Caco-2 (cell line): Measurements from ENCODE around the gene GGA1. TPM values are rescaled to one million over a fixed set of nuclear protein-coding genes. Genes with fewer than 3 reads are reported as not detected.

ENCODE experiments used
- BruUV-seq: library from RNA; stranded (reverse); fragments of 400-500 nt; replicated peaks from 2 replicates; lab custom pipeline; 2021; lab: Mats Ljungman, UMichigan
- CTCF ChIA-PET: fragments of 300-600 bp; sonication (Branson Sonifier 250); formaldehyde crosslinking; loops from one replicate; lab custom pipeline; 2022; ENCODE audit warnings: antibody characterized with exemption; lab: Charles Lee
- POLR2A ChIA-PET: fragments of 300-600 bp; sonication (Branson Sonifier 250); formaldehyde crosslinking; loops from one replicate; lab custom pipeline; 2022; ENCODE audit warnings: antibody characterized with exemption; lab: Charles Lee
- DNase-seq, 2 experiments: peaks; one replicate each; pipeline versions ENCODE4 v3.0.0 to v3.0.0-alpha.2; 2020 to 2022
- H3K27me3 ChIP-seq: replicated peaks from 2 replicates; pipeline ENCODE4 v1.6.0; 2011; ENCODE audit warnings: low read length; ENCODE audit not compliant: control insufficient read depth, insufficient read depth
- H3K36me3 ChIP-seq: 2 replicates; pipeline ENCODE4 v1.5.1; 2011; ENCODE audit warnings: low read length; ENCODE audit not compliant: control insufficient read depth, insufficient read depth
- H3K4me1 ChIP-seq: fragments of 250-450 bp; sonication (Bioruptor Pico); 2 replicates; pipeline ENCODE4 v1.5.1; 2020; ENCODE audit warnings: mild to moderate bottlenecking
- H3K4me3 ChIP-seq: 2 replicates; pipeline ENCODE4 v1.5.1; 2011; ENCODE audit warnings: low read depth, mild to moderate bottlenecking, control low read depth, low read length
- H3K9me3 ChIP-seq: fragments of 250-450 bp; sonication (Bioruptor Pico); 2 replicates; pipeline ENCODE4 v1.5.1; 2020; ENCODE audit warnings: mild to moderate bottlenecking, moderate library complexity
- H3K27ac Mint-ChIP-seq: one replicate; pipeline ENCODE4 v1.8.0; 2022; ENCODE audit warnings: mixed read lengths; ENCODE audit not compliant: unreplicated experiment
- H3K27me3 Mint-ChIP-seq: one replicate; pipeline ENCODE4 v1.8.0; 2022; ENCODE audit warnings: mixed read lengths; ENCODE audit not compliant: insufficient read depth, unreplicated experiment
- H3K36me3 Mint-ChIP-seq: one replicate; pipeline ENCODE4 v1.8.0; 2022; ENCODE audit warnings: mild to moderate bottlenecking, mixed read lengths; ENCODE audit not compliant: insufficient read depth, unreplicated experiment
- H3K4me1 Mint-ChIP-seq: one replicate; pipeline ENCODE4 v1.8.0; 2022; ENCODE audit warnings: low read depth, mixed read lengths; ENCODE audit not compliant: unreplicated experiment
- H3K4me3 Mint-ChIP-seq: one replicate; pipeline ENCODE4 v1.8.0; 2022; ENCODE audit warnings: mild to moderate bottlenecking, moderate library complexity, mixed read lengths; ENCODE audit not compliant: unreplicated experiment
- H3K9me3 Mint-ChIP-seq: one replicate; pipeline ENCODE4 v1.8.0; 2022; ENCODE audit warnings: mixed read lengths; ENCODE audit not compliant: unreplicated experiment
- intact Hi-C: fragments of 100-400 bp; cut with micrococcal nuclease; formaldehyde crosslinking; loops from one replicate; pipeline ENCODE4 v1.10.0; 2022; ENCODE audit not compliant: unreplicated experiment
- total RNA-seq: library from RNA; stranded (reverse); gene quantifications from 2 replicates; pipeline ENCODE4 v1.2.3, GENCODE V29; 2022
- TF ChIP-seq, protein P1 (sequence below), 2 experiments: fragments of 200-600 bp in 1 of 2; IDR thresholded peaks; 1 replicate in 1 of 2; 2 replicates in 1 of 2; pipeline versions ENCODE4 v1.5.1 to v1.8.0; 2011 to 2022; ENCODE audit warnings: antibody characterized with exemption in 1 of 2, control low read depth in 1 of 2, inconsistent platforms in 1 of 2, low read depth in 1 of 2, low read length in 1 of 2, mild to moderate bottlenecking in 1 of 2, moderate library complexity in 1 of 2; ENCODE audit not compliant: insufficient read depth in 1 of 2, severe bottlenecking in 1 of 2, unreplicated experiment in 1 of 2

GGA1 gene
- total RNA-seq, 1 experiment from 2014 or later = 65.7 TPM

DNA sequence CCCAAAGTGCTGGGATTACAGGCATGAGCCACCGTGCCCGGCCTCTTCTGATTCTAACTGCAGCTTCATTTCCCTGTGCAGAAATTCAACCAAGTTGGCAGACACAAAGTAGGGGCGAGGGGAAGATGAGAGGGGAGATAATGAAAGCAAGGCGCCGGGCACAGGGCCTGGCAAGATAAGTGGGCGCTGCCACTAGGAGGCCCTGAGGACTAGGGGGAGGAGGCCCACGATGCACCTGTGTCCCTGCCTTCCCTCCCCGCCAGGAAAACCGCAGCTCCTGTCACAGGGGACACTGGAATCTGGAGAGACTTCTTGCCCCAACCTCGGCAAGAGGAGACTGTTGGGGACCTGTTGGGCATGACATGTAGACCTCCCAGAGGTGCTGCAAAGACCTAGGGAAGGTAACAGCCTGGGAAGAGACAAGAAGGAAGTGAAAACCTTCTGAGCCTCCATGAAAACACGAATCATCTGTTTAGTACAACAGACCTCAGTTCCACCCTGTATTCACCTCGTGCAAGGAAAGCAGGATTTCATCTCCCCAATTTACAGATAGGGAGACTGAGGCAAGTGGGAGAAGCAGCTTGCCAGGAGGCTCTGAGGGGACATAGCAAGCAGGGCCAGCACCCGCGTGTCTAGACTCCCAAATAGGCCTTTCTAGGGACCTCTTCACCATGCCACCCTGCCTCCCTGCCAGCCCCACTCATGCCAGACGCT, 63.7 kb downstream of the GGA1 start:
- no peaks in the 10 kb centered on the region for H3K27me3 ChIP-seq
- H3K4me1 ChIP-seq = peaks cover 9% of the 10 kb centered on the region; the same call in 1 of the 2 replicates
- DNase-seq = no peak
- no peak overlapping the region for H3K4me3 ChIP-seq
- no peaks in the 10 kb centered on the region for H3K9me3 Mint-ChIP-seq
- no peaks in the 10 kb centered on the region for H3K9me3 ChIP-seq
- H3K27ac Mint-ChIP-seq = no peak overlapping the region
- BruUV-seq = no TSS peak
- TF ChIP-seq, protein P1, sequence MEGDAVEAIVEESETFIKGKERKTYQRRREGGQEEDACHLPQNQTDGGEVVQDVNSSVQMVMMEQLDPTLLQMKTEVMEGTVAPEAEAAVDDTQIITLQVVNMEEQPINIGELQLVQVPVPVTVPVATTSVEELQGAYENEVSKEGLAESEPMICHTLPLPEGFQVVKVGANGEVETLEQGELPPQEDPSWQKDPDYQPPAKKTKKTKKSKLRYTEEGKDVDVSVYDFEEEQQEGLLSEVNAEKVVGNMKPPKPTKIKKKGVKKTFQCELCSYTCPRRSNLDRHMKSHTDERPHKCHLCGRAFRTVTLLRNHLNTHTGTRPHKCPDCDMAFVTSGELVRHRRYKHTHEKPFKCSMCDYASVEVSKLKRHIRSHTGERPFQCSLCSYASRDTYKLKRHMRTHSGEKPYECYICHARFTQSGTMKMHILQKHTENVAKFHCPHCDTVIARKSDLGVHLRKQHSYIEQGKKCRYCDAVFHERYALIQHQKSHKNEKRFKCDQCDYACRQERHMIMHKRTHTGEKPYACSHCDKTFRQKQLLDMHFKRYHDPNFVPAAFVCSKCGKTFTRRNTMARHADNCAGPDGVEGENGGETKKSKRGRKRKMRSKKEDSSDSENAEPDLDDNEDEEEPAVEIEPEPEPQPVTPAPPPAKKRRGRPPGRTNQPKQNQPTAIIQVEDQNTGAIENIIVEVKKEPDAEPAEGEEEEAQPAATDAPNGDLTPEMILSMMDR (IDR thresholded peaks at IDR 0.05; ENCODE audit: insufficient read depth in 1 of 2, low read depth in 1 of 2, low read length in 1 of 2, severe bottlenecking in 1 of 2, unreplicated experiment in 1 of 2) = no peak
- ChIA-PET CTCF (no interaction called here), POLR2A (no interaction called here)
- H3K27me3 Mint-ChIP-seq = no peaks in the 10 kb centered on the region
- no peak overlapping the region for H3K4me3 Mint-ChIP-seq
- intact Hi-C loops = no loop called here
- no peaks in the 10 kb centered on the region for H3K36me3 ChIP-seq
- H3K36me3 Mint-ChIP-seq = peaks cover 17% of the 10 kb centered on the region
- H3K4me1 Mint-ChIP-seq = peaks cover 7% of the 10 kb centered on the region

- CTCF ChIA-PET = no interaction called here
- H3K4me1 Mint-ChIP-seq = peaks cover 7% of the 10 kb centered on the region
Observed at GRCh38 chr22:37672920-37673455, 64.4 kb downstream of the GGA1 start.

DNA sequence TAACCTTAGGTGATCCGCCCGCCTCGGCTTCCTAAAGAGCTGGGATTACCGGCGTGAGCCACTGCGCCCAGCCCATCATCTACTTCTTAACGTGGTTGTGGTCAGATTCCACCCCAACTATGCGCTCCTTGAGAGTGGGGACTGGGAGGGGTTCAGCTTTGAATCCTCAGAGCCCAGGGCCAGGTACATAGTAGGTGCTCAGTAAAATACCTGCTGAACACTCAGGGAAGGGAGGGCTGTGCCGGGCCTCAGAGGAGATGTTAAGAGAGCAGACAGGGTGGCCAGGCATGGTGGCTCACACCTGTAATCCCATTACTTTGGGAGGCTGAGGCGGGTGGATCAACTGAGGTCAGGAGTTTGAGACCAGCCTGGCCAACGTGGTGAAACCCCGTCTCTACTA, 65.6 kb downstream of the GGA1 start:
- no peaks in the 10 kb centered on the region for H3K9me3 Mint-ChIP-seq
- Histone ChIP-seq H3K9me3 (no peaks in the 10 kb centered on the region), H3K4me1 (peaks cover 9% of the 10 kb centered on the region; the same call in 1 of the 2 replicates), H3K27me3 (no peaks in the 10 kb centered on the region), H3K4me3 (no peak overlapping the region), H3K36me3 (no peaks in the 10 kb centered on the region)
- TF ChIP-seq, protein P1 (IDR thresholded peaks at IDR 0.05; ENCODE audit: insufficient read depth in 1 of 2, low read depth in 1 of 2, low read length in 1 of 2, severe bottlenecking in 1 of 2, unreplicated experiment in 1 of 2) = no peak
- no peak overlapping the region for H3K4me3 Mint-ChIP-seq
- ChIA-PET POLR2A (no interaction called here), CTCF (no interaction called here)
- H3K27me3 Mint-ChIP-seq = no peaks in the 10 kb centered on the region
- no TSS peak for BruUV-seq
- intact Hi-C loops = no loop called here
- DNase-seq = no peak
- peaks cover 6% of the 10 kb centered on the region for H3K36me3 Mint-ChIP-seq
- H3K4me1 Mint-ChIP-seq = peaks cover 7% of the 10 kb centered on the region
- no peak overlapping the region for H3K27ac Mint-ChIP-seq

More at GRCh38 chr22:37672920-37673455, 64.4 kb downstream of the GGA1 start:
- Histone ChIP-seq H3K27me3 (no peaks in the 10 kb centered on the region), H3K4me1 (peaks cover 9% of the 10 kb centered on the region; the same call in 1 of the 2 replicates), H3K9me3 (no peaks in the 10 kb centered on the region), H3K4me3 (no peak overlapping the region), H3K36me3 (no peaks in the 10 kb centered on the region)
- no TSS peak for BruUV-seq
- POLR2A ChIA-PET = no interaction called here
- Mint-ChIP-seq H3K9me3 (no peaks in the 10 kb centered on the region), H3K27ac (no peak overlapping the region), H3K4me3 (no peak overlapping the region), H3K36me3 (peaks cover 16% of the 10 kb centered on the region), H3K27me3 (no peaks in the 10 kb centered on the region)
- DNase-seq = no peak
- TF ChIP-seq, protein P1 (IDR thresholded peaks at IDR 0.05; ENCODE audit: insufficient read depth in 1 of 2, low read depth in 1 of 2, low read length in 1 of 2, severe bottlenecking in 1 of 2, unreplicated experiment in 1 of 2) = no peak
- intact Hi-C loops = no loop called here
